Measurements from ENCODE around the gene WWOX.

- TF ChIP-seq POLR2AphosphoS5 (IDR thresholded peaks at IDR 0.05; ENCODE audit: low read depth, low read length): no peak
- no peak for TF ChIP-seq SIN3A (IDR thresholded peaks at IDR 0.05; ENCODE audit: borderline replicate concordance, insufficient read depth, low read length)
- TF ChIP-seq TAF1 (IDR thresholded peaks at IDR 0.05; ENCODE audit: borderline replicate concordance, insufficient read depth, low read length): no peak
Measured at GRCh38 chr16:78563905-78564304, 464.5 kb downstream of the WWOX start.
